Prostate gland (tissue), 2 donors: ENCODE results near the gene CDRT4. TPM values are rescaled to one million over a fixed set of nuclear protein-coding genes. Genes with fewer than 3 reads are reported as not detected.

Experiments used
- DNase-seq: peaks from one replicate; pipeline ENCODE4 v3.0.0-alpha.2; 2019; ENCODE audit warnings: low spot score
- H3K27ac ChIP-seq, 2 donors: fragments of 200-600 bp; sonication (generic); 2 replicates each; pipeline ENCODE4 v1.5.1; 2017 to 2019
- H3K27me3 ChIP-seq: fragments of 200-600 bp; sonication (generic); replicated peaks from 2 replicates; pipeline ENCODE4 v1.5.1; 2019; ENCODE audit not compliant: insufficient read depth
- H3K36me3 ChIP-seq, 2 donors: fragments of 200-600 bp; sonication (generic); 1 replicate in 1 of 2; 2 replicates in 1 of 2; pipeline versions ENCODE4 v1.5.1 to v1.8.1; 2017 to 2019
- H3K4me1 ChIP-seq: fragments of 200-600 bp; sonication (generic); replicated peaks from 2 replicates; pipeline ENCODE4 v1.5.1; 2019
- H3K4me3 ChIP-seq, 2 donors: fragments of 200-600 bp; sonication (generic); 2 replicates each; pipeline ENCODE4 v1.5.1; 2017 to 2019
- H3K9me3 ChIP-seq: fragments of 200-600 bp; sonication (generic); 2 replicates; pipeline ENCODE4 v1.5.1; 2017
- POLR2A ChIP-seq: fragments of 450-650 bp; IDR thresholded peaks from one replicate; pipeline ENCODE4 v1.6.1; 2016; ENCODE audit warnings: antibody characterized with exemption, mild to moderate bottlenecking
- POLR2AphosphoS5 ChIP-seq: sonication (generic); formaldehyde crosslinking; IDR thresholded peaks from one replicate; pipeline ENCODE4 v1.6.1; 2017; ENCODE audit warnings: antibody characterized with exemption
- WGBS: methylation state at CpG from one replicate; pipeline ENCODE4 v1.1.5; 2018; 5-methylcytosine and 5-hydroxymethylcytosine counted together
- intact Hi-C: fragments of 100-400 bp; cut with DNase I; formaldehyde crosslinking; loops from one replicate; pipeline ENCODE4 v1.14.2; 2022
- total RNA-seq, 2 donors: library from RNA; depleted of rRNA; stranded (reverse); fragments of >200 nt; gene quantifications; one replicate each; pipeline ENCODE4 v1.1.0, GENCODE V29; 2016
- TF ChIP-seq, protein P1 (sequence below), 4 experiments: fragments of 200-600 bp in 2 of 4; fragments of 450-650 bp in 2 of 4; sonication (generic) in 2 of 4; IDR thresholded peaks; 1 replicate in 3 of 4; 2 replicates in 1 of 4; pipeline ENCODE4 v1.5.1; 2016 to 2019; ENCODE audit warnings: antibody characterized with exemption in 4 of 4, mild to moderate bottlenecking in 2 of 4, moderate library complexity in 2 of 4

Gene CDRT4
- total RNA-seq, 2 donors from 2014 or later = 8.5 to 13.0 TPM

DNA sequence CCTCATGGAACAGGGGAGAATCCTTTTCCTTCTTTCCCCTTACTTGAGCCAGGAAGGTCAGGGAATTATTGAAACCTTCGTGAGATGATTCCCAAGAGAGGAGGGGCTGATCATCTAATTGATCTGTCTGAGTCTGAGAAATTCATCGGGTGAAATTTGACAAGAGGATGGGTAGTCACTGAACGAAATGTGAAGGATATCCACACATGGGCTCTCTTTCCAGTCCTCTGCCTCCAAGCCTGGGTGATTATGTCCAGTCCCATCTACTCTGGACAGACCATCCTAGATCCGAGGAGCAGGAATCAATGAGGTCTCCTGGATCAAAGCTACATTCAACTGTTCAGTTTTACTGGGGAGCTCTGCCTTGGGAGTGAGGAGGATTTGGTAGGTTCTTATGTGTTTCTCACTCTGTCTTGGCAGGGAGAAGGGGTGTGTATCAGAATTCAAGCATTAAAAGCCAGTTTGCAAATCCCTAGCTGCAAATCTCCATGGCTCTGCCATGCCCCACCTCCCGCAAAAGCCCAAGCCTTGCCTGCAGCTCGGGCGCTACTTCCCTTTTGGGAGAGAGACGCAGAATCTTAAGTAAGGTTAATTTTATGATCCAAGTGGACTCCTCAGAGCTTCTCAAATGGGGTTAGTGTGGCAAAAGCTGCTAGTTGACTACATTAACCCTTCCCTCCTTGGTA, 78.9 kb downstream of the CDRT4 start:
- Histone ChIP-seq H3K4me3 (no peak overlapping the region), H3K9me3 (no peaks in the 10 kb centered on the region), H3K4me1 (no peaks in the 10 kb centered on the region), H3K36me3 (no peaks in the 10 kb centered on the region), H3K27me3 (no peaks in the 10 kb centered on the region), H3K27ac (no peak overlapping the region)
- no peak for DNase-seq
- TF ChIP-seq POLR2AphosphoS5 (no peak), POLR2A (no peak)
- TF ChIP-seq, protein P1, sequence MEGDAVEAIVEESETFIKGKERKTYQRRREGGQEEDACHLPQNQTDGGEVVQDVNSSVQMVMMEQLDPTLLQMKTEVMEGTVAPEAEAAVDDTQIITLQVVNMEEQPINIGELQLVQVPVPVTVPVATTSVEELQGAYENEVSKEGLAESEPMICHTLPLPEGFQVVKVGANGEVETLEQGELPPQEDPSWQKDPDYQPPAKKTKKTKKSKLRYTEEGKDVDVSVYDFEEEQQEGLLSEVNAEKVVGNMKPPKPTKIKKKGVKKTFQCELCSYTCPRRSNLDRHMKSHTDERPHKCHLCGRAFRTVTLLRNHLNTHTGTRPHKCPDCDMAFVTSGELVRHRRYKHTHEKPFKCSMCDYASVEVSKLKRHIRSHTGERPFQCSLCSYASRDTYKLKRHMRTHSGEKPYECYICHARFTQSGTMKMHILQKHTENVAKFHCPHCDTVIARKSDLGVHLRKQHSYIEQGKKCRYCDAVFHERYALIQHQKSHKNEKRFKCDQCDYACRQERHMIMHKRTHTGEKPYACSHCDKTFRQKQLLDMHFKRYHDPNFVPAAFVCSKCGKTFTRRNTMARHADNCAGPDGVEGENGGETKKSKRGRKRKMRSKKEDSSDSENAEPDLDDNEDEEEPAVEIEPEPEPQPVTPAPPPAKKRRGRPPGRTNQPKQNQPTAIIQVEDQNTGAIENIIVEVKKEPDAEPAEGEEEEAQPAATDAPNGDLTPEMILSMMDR (IDR thresholded peaks at IDR 0.05) = no peak
- intact Hi-C loops = no loop called here
- WGBS = 93% methylated on average over 8 of the region's 8 CpGs

GRCh38 chr17:15386083-15386482, 81.3 kb downstream of the CDRT4 start:
- no peak overlapping the region for H3K4me3 ChIP-seq
- no peaks in the 10 kb centered on the region for H3K4me1 ChIP-seq
- WGBS = 98% methylated on average over 4 of the region's 4 CpGs
- H3K9me3 ChIP-seq = no peaks in the 10 kb centered on the region
- H3K36me3 ChIP-seq = no peaks in the 10 kb centered on the region
- no peak for DNase-seq
- TF ChIP-seq, protein P1 (IDR thresholded peaks at IDR 0.05) = no peak
- TF ChIP-seq POLR2AphosphoS5 = no peak
- TF ChIP-seq POLR2A = no peak
- no peak overlapping the region for H3K27ac ChIP-seq
- H3K27me3 ChIP-seq = no peaks in the 10 kb centered on the region
- intact Hi-C loops = no loop called here

Other genes starting within 250 kb of the CDRT4 start
- 10 to 100 TPM; 22.5 to 76.1 TPM for gene PMP22, start 202.3 kb downstream of the CDRT4 start, total RNA-seq
- gene TEKT3, start 126.0 kb downstream of the CDRT4 start, total RNA-seq = 1 to 10 TPM in 1 of 2 donors, not detected in 1; 3.2 TPM
- gene TVP23C, start 95.9 kb upstream of the CDRT4 start, total RNA-seq = 10 to 100 TPM; 16.9 to 19.4 TPM
- 1 to 10 TPM in 1 of 2 donors, not detected in 1; 5.1 TPM for gene FBXW10B, start 152.1 kb upstream of the CDRT4 start, total RNA-seq
- gene TRIM16, start 216.7 kb upstream of the CDRT4 start, total RNA-seq = 10 to 100 TPM; 19.7 to 72.2 TPM
- 10 to 100 TPM; 19.4 to 46.9 TPM for gene ZNF286A, start 232.1 kb upstream of the CDRT4 start, total RNA-seq